HG02885 (cell line): ENCODE results near the gene CACNA1B.
"Not testable (repeated sequence)": the region's sequence is repeated elsewhere in the genome, so short reads cannot be mapped to it uniquely, and the experiment has no call there.

Source experiments
- ATAC-seq: cut with Tn5 transposase; IDR thresholded peaks from one replicate; pipeline ENCODE4 v1.9.1; 2021; ENCODE audit warnings: mild to moderate bottlenecking; ENCODE audit not compliant: unreplicated experiment, poor library complexity

Gene CACNA1B

GRCh38 chr9:137865581-137866145 lies 11.9 kb upstream of the CACNA1B start:
- ATAC-seq = no peak

- no peak for ATAC-seq
Measured at GRCh38 chr9:137866226-137867141, 11.1 kb upstream of the CACNA1B start.

- no peak for ATAC-seq
Measured at GRCh38 chr9:137870432-137870831, 7.2 kb upstream of the CACNA1B start.

- ATAC-seq = no peak
Measured at GRCh38 chr9:137872296-137872695, 5.3 kb upstream of the CACNA1B start.

- no peak for ATAC-seq
Measured at GRCh38 chr9:137873408-137873807, 4.2 kb upstream of the CACNA1B start.

- ATAC-seq = no peak
Measured at GRCh38 chr9:137873858-137874362, 3.7 kb upstream of the CACNA1B start.

GRCh38 chr9:137875354-137875753 lies 2.2 kb upstream of the CACNA1B start:
- no peak for ATAC-seq

GRCh38 chr9:137875846-137876245 lies 1.7 kb upstream of the CACNA1B start:
- ATAC-seq = no peak

GRCh38 chr9:137876269-137876668 lies 1.3 kb upstream of the CACNA1B start:
- no peak for ATAC-seq

GRCh38 chr9:137876781-137877386 lies 698 bp upstream of the CACNA1B start:
- ATAC-seq = no peak

GRCh38 chr9:137878146-137878941 lies 762 bp downstream of the CACNA1B start:
- ATAC-seq = no peak

GRCh38 chr9:137879052-137879451 lies 1.5 kb downstream of the CACNA1B start:
- ATAC-seq = no peak

GRCh38 chr9:137879566-137880150 lies 2.1 kb downstream of the CACNA1B start:
- no peak for ATAC-seq

GRCh38 chr9:137880160-137880975 lies 2.8 kb downstream of the CACNA1B start:
- no peak for ATAC-seq

GRCh38 chr9:137880976-137881530 lies 3.5 kb downstream of the CACNA1B start:
- ATAC-seq = no peak

- no peak for ATAC-seq
Measured at GRCh38 chr9:137881591-137882505, 4.3 kb downstream of the CACNA1B start.

GRCh38 chr9:137882506-137882821 lies 4.9 kb downstream of the CACNA1B start:
- no peak for ATAC-seq

GRCh38 chr9:137883977-137884376 lies 6.4 kb downstream of the CACNA1B start:
- ATAC-seq = not testable (repeated sequence)
